CD4-positive, alpha-beta T cell treated with Interferon alpha-2 for 1 hour (primary cell): ENCODE measurements around the gene FMOD.
"Not testable (repeated sequence)": the region's sequence is repeated elsewhere in the genome, so short reads cannot be mapped to it uniquely, and the experiment has no call there.

Experiments
- DNase-seq, 2 donors: peaks; one replicate each; pipeline ENCODE4 v3.0.0-alpha.2; 2020 to 2022

Gene FMOD

DNA sequence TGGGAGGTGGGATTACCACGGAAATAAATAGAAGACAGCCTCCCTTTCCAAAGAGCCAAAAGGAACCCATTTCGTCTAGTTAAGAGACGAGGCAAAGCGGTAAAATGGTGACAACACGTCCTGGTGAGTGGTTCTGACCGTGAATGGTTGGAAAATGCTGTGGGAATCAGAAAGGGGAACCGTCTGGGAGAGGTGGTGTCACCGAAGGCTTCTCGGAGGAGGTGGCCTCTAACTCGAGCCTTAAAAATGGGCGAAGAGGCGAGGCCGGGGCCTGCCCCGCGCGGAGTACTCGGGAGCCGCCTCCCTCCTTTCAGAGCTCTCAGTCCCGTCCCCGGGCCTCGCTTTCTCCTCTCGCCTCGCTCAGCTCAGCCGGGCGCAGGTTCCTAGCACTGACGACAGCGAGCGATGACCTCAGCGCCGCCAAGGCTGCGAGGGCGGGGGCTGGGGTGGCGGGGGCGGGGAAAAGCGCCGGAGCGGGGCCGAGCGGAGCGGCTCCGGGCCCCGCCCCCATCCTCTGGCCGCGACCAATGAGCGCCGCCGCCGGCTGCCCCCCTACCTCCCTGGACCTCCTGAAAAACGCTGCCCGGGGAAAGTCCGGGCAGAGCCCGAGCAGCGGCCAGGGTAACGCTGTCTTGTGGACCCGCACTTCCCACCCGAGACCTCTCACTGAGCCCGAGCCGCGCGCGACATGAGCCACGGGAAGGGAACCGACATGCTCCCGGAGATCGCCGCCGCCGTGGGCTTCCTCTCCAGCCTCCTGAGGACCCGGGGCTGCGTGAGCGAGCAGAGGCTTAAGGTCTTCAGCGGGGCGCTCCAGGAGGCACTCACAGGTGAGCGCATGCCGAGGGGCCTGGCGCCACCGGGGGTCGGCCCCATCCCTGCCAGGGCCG, 45.8 kb downstream of the FMOD start, which contains the start of gene BTG2:
Gene BTG2 (plus strand): TSS at position 601 of the 890 bp plus-strand sequence. CDS start 88 bp downstream, at position 689.
- DNase-seq, result peak; percentile 96 to 97

- no peak for DNase-seq
These were observed 46.5 kb downstream of the FMOD start for GRCh38 chr1:203304391-203304918.

GRCh38 chr1:203302894-203303293, 48.0 kb downstream of the FMOD start:
- no peak for DNase-seq

DNA sequence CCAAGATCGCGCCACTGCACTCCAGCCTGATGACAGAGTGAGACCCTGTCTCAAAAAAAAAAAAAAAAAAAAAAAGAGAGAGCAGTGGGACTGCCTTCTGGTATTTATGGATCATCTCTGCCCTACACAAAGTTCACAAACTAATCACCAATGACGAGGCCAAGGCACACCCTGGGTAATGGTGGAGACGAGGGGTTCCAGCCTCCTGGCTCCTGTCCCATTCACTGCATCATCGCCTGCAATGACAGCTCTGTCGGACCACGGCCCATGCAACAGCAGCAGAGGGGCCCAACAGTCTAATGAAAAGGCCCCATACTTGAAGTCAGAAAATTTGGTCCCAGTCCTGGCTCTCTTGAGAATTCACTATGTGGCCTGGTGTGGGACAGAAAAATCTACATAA, 48.5 kb downstream of the FMOD start:
- DNase-seq, result no peak

DNA sequence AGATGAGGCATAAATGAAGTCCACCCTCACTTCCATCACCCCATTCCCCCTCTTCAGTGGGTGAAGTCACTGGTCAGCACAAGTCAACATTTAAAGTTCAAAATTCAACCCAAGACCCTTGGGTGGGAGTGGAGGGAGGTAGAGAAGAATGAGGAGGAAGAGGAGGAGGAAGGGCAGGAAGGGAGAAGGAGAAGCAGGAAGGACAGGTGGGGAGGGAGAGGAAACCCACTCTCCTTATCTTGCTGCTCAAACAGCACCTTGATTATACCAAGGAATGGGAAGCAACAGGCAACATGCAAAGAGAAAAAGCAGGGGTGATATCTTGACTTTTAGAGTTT, 49.6 kb downstream of the FMOD start:
- DNase-seq, result no peak

GRCh38 chr1:203300441-203301330, 50.2 kb downstream of the FMOD start:
- no peak for DNase-seq

- DNase-seq, result not testable (repeated sequence)
These were observed 51.0 kb downstream of the FMOD start for GRCh38 chr1:203299719-203300429.

DNA sequence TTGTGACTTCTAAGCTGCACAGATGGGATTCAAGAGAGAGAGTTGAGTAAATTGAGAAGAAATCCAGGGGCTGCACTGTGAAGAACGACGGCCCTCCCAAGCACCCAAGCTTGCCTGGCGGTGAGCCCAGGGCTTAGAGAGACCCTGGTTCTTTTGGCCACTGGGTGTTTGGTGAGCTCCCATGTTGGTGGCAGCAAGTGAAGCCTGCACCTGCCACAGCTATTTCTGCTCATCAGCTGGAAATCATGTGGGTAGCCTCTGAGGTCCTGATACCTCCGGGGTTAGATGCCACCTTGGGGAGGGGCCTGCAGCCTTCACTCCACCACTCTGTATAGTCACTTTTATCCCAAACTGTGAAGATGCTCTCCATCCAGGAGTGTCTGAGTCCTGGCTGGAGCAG, 51.8 kb downstream of the FMOD start:
- DNase-seq, result peak in 1 of 2 donors; percentile 48

DNA sequence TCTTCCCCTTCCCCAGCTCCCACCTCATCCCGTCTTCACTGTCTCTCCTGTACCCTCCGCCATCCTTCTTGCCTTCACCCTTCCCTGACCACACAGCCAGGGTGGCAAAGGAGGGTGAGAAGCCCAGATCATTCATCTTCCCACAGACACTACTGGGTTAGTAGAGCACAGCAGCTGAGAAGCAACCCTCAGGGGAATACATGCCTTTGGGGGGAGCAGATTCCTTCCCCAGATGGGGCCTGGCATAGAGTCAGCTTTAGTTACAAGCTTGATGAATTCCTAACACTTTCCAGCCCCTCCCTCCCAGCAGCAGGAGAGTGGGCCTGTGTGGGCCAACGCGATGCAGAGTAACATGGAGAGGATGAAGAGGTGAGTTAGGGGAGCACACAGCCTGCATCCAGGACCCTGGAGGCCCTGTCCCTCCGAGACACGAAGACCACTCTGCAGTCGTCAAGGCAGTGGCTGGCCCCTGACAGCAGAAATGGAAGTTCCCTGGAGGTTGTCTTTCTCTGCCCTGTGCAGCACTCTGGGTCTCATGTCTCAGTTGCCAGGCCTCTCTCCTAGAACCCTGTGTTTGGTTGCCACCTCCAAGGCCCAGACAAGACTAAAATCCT, 54.4 kb downstream of the FMOD start:
- DNase-seq, result no peak

DNA sequence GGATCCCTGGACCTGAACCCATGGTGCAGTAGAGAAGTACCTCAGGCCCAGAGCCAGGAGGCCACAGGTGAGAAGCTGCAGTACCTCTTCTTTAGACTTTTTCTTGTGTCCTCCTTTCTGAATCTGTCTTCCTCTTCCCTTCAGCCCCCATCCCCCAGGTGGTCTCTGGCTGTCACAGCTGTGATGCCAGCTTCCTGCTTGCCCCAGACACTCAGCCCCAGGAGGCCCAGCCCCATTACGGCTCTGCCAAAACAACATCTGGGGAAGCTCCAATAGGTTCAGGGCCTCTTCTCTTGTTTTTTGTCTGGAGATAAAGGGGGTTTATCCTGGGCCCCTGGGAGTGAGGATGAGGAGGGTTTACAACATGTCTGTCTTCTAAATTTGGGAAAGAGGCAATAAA, 55.1 kb downstream of the FMOD start:
- DNase-seq, result peak in 1 of 2 donors; percentile 67

- DNase-seq, result peak in 1 of 2 donors; percentile 21
These were observed 59.5 kb downstream of the FMOD start for GRCh38 chr1:203291201-203292096.
